ENCODE results near the gene TMEM51.

TMEM51 gene

DNA sequence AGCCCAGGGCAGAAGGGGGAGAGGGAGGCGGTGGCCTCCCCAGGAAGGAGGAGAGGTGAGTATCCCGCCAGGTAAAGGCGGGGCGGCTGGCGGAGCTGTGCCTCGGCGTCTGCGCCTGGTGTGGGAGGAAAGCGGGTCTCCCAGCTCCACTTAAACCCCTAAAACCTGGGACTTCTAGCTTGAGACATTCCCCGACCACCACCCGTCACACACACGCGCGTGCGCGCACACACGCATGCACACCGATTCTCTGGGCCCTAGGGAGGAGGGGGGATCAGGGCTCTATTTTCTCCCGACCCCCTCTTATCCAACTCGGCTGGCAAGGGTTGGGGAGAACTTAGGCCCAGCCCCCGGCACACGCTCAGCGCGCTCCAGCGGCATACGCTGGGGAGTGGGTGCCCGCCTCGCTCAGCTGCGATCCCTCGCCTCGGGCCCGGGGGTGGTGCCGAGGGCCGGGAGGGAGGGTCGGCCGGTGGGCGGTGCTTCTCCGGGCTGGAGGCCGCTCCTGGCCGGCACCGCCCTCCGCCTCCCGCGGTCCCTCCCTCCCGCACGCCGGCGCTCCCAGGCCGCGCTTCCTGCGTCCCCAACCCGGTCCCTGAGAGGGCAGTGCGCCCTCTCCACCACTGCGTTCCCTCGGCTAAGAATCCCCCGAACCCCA lies at the start of gene TMEM51:
TSS of gene TMEM51 (plus strand) at position 564 of the 658 bp plus-strand sequence. CDS start 61,341 bp downstream, outside the sequence.
- peaks cover 2% of the 10 kb centered on the region; the same call in 1 of the 2 replicates for H3K4me1 ChIP-seq (ENCODE audit: insufficient read depth, low read length)
- H3K27me3 ChIP-seq (ENCODE audit: insufficient read depth, low read length), result peaks cover 53% of the 10 kb centered on the region
- H3K4me3 ChIP-seq (ENCODE audit: low read length), result peak within 1 kb of the TSS; percentile 82
- H3K9me3 ChIP-seq (ENCODE audit: insufficient read depth, low read depth, low read length), result no peaks in the 10 kb centered on the region
- H3K27ac ChIP-seq (ENCODE audit: low read length), result no peak within 1 kb of the TSS
- no peaks in the 10 kb centered on the region for H3K36me3 ChIP-seq (ENCODE audit: insufficient read depth, low read depth, low read length)
- peak within 1 kb of the TSS; percentile 63; the same call in 1 of the 2 replicates for H3K9ac ChIP-seq (ENCODE audit: low read depth, low read length)

DNA sequence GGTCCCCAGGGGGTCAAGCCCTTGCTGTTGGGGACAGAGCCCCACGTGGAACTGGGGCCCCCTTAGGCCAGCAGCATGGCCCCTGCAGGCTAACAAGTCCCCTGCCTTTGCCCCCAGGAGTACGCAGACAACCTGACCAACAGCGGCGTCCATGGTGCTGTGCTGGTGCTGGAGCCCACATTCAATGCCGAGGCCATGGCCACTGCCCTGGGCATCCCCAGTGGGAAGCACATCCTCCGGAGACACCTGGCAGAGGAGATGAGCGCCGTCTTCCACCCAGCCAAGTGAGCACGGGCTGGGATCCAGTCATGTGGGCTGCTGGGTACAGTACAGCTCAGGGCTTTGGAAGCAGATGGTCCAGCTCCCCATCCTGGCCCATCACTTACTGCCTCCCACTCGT lies 49.6 kb upstream of the TMEM51 start:
- H3K27ac ChIP-seq (ENCODE audit: low read length), result no peak overlapping the region
- no peaks in the 10 kb centered on the region for H3K36me3 ChIP-seq (ENCODE audit: insufficient read depth, low read depth, low read length)
- no peak overlapping the region for H3K4me3 ChIP-seq (ENCODE audit: low read length)
- no peaks in the 10 kb centered on the region for H3K9me3 ChIP-seq (ENCODE audit: insufficient read depth, low read depth, low read length)
- H3K27me3 ChIP-seq (ENCODE audit: insufficient read depth, low read length), result peaks cover 28% of the 10 kb centered on the region
- H3K9ac ChIP-seq (ENCODE audit: low read depth, low read length), result no peak overlapping the region
- peaks cover 14% of the 10 kb centered on the region for H3K4me1 ChIP-seq (ENCODE audit: insufficient read depth, low read length)

DNA sequence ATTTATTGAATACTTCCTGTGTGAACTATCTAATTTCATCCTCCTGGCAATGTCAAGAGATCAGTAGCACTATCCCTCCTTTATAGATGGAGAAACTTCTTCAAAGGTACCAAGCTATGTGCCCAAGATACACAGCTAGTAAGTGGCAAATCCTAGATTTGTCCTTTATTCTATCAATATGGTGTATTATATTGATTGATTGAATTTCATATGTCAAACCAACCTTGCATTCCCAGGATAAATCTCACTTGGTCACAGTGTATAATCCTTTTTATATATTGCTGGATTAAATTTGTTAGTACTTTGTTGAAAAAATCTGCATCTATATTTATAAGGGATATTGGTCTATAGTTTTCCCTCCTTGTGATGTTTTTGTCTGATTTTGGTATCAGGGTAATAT lies 48.8 kb upstream of the TMEM51 start:
- Histone ChIP-seq H3K4me1 (ENCODE audit: insufficient read depth, low read length) (peaks cover 14% of the 10 kb centered on the region), H3K27me3 (ENCODE audit: insufficient read depth, low read length) (peaks cover 21% of the 10 kb centered on the region), H3K27ac (ENCODE audit: low read length) (no peak overlapping the region), H3K4me3 (ENCODE audit: low read length) (no peak overlapping the region), H3K36me3 (ENCODE audit: insufficient read depth, low read depth, low read length) (no peaks in the 10 kb centered on the region), H3K9me3 (ENCODE audit: insufficient read depth, low read depth, low read length) (no peaks in the 10 kb centered on the region), H3K9ac (ENCODE audit: low read depth, low read length) (no peak overlapping the region)

DNA sequence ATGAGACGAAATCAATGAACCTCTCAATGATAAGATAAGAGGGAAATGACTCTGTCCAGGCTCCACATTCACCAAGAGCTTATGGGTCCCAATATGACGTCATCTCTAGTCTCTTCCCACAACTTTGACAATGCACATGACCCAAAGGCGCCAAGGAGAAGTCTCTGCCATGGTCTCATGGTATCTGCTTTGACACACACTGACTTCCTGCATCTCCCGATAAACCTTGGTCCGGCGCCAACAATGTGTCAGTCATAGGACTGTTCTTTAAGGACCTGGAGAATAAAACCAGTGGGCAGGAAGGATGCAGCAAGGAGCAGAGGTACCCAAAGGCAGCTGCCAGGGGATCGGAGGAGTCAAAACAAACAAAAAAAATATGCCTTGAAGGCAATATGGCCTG lies 46.9 kb upstream of the TMEM51 start:
- Histone ChIP-seq H3K36me3 (ENCODE audit: insufficient read depth, low read depth, low read length) (no peaks in the 10 kb centered on the region), H3K4me3 (ENCODE audit: low read length) (no peak overlapping the region), H3K9me3 (ENCODE audit: insufficient read depth, low read depth, low read length) (no peaks in the 10 kb centered on the region), H3K4me1 (ENCODE audit: insufficient read depth, low read length) (peaks cover 11% of the 10 kb centered on the region; the same call in 1 of the 2 replicates), H3K27me3 (ENCODE audit: insufficient read depth, low read length) (peaks cover 4% of the 10 kb centered on the region), H3K27ac (ENCODE audit: low read length) (no peak overlapping the region), H3K9ac (ENCODE audit: low read depth, low read length) (no peak overlapping the region)

GRCh38 chr1:15107058-15107687 lies 46.4 kb upstream of the TMEM51 start:
- H3K4me3 ChIP-seq (ENCODE audit: low read length), result no peak overlapping the region
- no peaks in the 10 kb centered on the region for H3K27me3 ChIP-seq (ENCODE audit: insufficient read depth, low read length)
- no peak overlapping the region for H3K9ac ChIP-seq (ENCODE audit: low read depth, low read length)
- no peak overlapping the region for H3K27ac ChIP-seq (ENCODE audit: low read length)
- peaks cover 16% of the 10 kb centered on the region; the same call in 1 of the 2 replicates for H3K4me1 ChIP-seq (ENCODE audit: insufficient read depth, low read length)
- H3K36me3 ChIP-seq (ENCODE audit: insufficient read depth, low read depth, low read length), result no peaks in the 10 kb centered on the region
- no peaks in the 10 kb centered on the region for H3K9me3 ChIP-seq (ENCODE audit: insufficient read depth, low read depth, low read length)

- Histone ChIP-seq H3K36me3 (ENCODE audit: insufficient read depth, low read depth, low read length) (no peaks in the 10 kb centered on the region), H3K4me3 (ENCODE audit: low read length) (peak overlapping the region; percentile 17; the same call in 1 of the 2 replicates), H3K27me3 (ENCODE audit: insufficient read depth, low read length) (no peaks in the 10 kb centered on the region), H3K9me3 (ENCODE audit: insufficient read depth, low read depth, low read length) (no peaks in the 10 kb centered on the region), H3K4me1 (ENCODE audit: insufficient read depth, low read length) (peaks cover 23% of the 10 kb centered on the region; the same call in 1 of the 2 replicates), H3K27ac (ENCODE audit: low read length) (no peak overlapping the region), H3K9ac (ENCODE audit: low read depth, low read length) (no peak overlapping the region)
Measured at GRCh38 chr1:15107911-15108310, 45.6 kb upstream of the TMEM51 start.

DNA sequence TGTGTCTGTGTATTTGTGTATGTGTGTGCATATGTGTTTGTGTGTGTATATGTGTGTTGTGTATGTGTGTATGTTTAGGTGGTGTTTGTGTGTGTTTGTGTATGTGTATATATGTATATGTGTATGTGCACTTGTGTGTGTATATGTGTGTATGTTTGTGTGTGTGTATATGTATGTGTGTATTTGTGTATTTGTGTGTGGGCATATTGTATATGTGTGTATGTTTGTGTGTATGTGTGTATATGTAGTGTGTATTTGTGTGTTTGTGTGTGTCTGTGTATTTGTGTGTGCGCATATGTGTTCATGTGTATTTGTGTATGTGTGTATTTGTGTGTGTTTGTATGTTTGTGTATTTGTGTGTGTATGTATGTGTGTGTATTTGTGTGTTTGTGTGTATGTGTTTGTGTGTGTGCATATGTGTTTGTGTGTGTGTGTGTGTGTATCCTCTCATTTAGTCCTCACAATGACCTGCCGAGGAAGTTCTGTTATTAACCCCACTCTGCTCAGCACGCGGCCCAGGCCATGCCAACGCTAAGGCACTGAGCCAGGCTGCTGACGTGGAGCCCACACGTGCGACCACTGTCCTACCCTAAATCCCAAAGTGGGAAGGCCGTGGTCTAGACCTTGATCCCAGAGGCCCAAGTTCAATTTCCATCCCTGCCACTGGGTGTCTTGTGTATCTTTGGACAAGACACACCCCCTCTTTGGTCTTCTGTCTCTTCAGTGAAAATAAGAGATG lies 43.2 kb upstream of the TMEM51 start:
- H3K9me3 ChIP-seq (ENCODE audit: insufficient read depth, low read depth, low read length), result no peaks in the 10 kb centered on the region
- no peak overlapping the region for H3K27ac ChIP-seq (ENCODE audit: low read length)
- H3K4me1 ChIP-seq (ENCODE audit: insufficient read depth, low read length), result peaks cover 28% of the 10 kb centered on the region; the same call in 1 of the 2 replicates
- no peak overlapping the region for H3K4me3 ChIP-seq (ENCODE audit: low read length)
- no peaks in the 10 kb centered on the region for H3K36me3 ChIP-seq (ENCODE audit: insufficient read depth, low read depth, low read length)
- no peak overlapping the region for H3K9ac ChIP-seq (ENCODE audit: low read depth, low read length)
- H3K27me3 ChIP-seq (ENCODE audit: insufficient read depth, low read length), result no peaks in the 10 kb centered on the region

GRCh38 chr1:15110867-15111230 lies 42.7 kb upstream of the TMEM51 start:
- H3K9me3 ChIP-seq (ENCODE audit: insufficient read depth, low read depth, low read length), result no peaks in the 10 kb centered on the region
- peaks cover 28% of the 10 kb centered on the region; the same call in 1 of the 2 replicates for H3K4me1 ChIP-seq (ENCODE audit: insufficient read depth, low read length)
- H3K27me3 ChIP-seq (ENCODE audit: insufficient read depth, low read length), result no peaks in the 10 kb centered on the region
- H3K36me3 ChIP-seq (ENCODE audit: insufficient read depth, low read depth, low read length), result no peaks in the 10 kb centered on the region
- H3K27ac ChIP-seq (ENCODE audit: low read length), result no peak overlapping the region
- H3K9ac ChIP-seq (ENCODE audit: low read depth, low read length), result no peak overlapping the region
- H3K4me3 ChIP-seq (ENCODE audit: low read length), result no peak overlapping the region

GRCh38 chr1:15113146-15113545 lies 40.4 kb upstream of the TMEM51 start:
- Histone ChIP-seq H3K27me3 (ENCODE audit: insufficient read depth, low read length) (no peaks in the 10 kb centered on the region), H3K36me3 (ENCODE audit: insufficient read depth, low read depth, low read length) (no peaks in the 10 kb centered on the region), H3K4me1 (ENCODE audit: insufficient read depth, low read length) (peaks cover 23% of the 10 kb centered on the region; the same call in 1 of the 2 replicates), H3K9me3 (ENCODE audit: insufficient read depth, low read depth, low read length) (no peaks in the 10 kb centered on the region), H3K4me3 (ENCODE audit: low read length) (no peak overlapping the region), H3K9ac (ENCODE audit: low read depth, low read length) (no peak overlapping the region), H3K27ac (ENCODE audit: low read length) (no peak overlapping the region)

DNA sequence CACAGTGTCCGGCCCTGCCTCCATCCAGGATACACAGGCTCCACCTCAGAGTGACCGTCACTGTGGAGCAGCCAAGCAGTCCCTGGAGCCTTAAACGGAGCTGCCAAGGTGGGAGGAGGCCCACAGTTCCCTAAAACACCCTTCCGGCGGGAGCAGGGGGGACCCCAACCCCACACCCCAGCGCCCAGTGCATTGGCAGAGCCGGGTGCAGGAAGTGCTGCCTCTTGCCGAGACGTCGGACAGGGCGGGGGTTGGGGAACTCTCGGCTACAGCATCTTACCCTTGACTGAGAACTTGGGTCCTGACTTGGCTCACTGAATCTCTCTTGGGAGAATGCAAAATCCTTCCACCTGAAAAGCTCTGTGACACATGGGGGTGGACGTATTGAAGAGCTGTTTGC lies 38.7 kb upstream of the TMEM51 start:
- H3K27ac ChIP-seq (ENCODE audit: low read length), result no peak overlapping the region
- no peak overlapping the region for H3K9ac ChIP-seq (ENCODE audit: low read depth, low read length)
- no peaks in the 10 kb centered on the region for H3K27me3 ChIP-seq (ENCODE audit: insufficient read depth, low read length)
- H3K4me3 ChIP-seq (ENCODE audit: low read length), result no peak overlapping the region
- H3K9me3 ChIP-seq (ENCODE audit: insufficient read depth, low read depth, low read length), result no peaks in the 10 kb centered on the region
- no peaks in the 10 kb centered on the region for H3K36me3 ChIP-seq (ENCODE audit: insufficient read depth, low read depth, low read length)
- H3K4me1 ChIP-seq (ENCODE audit: insufficient read depth, low read length), result peaks cover 18% of the 10 kb centered on the region; the same call in 1 of the 2 replicates

GRCh38 chr1:15115542-15116330 lies 37.8 kb upstream of the TMEM51 start:
- Histone ChIP-seq H3K36me3 (ENCODE audit: insufficient read depth, low read depth, low read length) (no peaks in the 10 kb centered on the region), H3K27ac (ENCODE audit: low read length) (no peak overlapping the region), H3K4me3 (ENCODE audit: low read length) (no peak overlapping the region), H3K9ac (ENCODE audit: low read depth, low read length) (no peak overlapping the region), H3K27me3 (ENCODE audit: insufficient read depth, low read length) (no peaks in the 10 kb centered on the region), H3K9me3 (ENCODE audit: insufficient read depth, low read depth, low read length) (no peaks in the 10 kb centered on the region), H3K4me1 (ENCODE audit: insufficient read depth, low read length) (peaks cover 18% of the 10 kb centered on the region; the same call in 1 of the 2 replicates)
